IPS-11a (cell line): ENCODE results near the gene FAM240A.

ENCODE experiments used
- H3K4me3 ChIP-seq: one replicate; pipeline ENCODE4 v1.5.1; 2013; ENCODE audit warnings: low read depth, low read length, control low read depth

Gene FAM240A

DNA sequence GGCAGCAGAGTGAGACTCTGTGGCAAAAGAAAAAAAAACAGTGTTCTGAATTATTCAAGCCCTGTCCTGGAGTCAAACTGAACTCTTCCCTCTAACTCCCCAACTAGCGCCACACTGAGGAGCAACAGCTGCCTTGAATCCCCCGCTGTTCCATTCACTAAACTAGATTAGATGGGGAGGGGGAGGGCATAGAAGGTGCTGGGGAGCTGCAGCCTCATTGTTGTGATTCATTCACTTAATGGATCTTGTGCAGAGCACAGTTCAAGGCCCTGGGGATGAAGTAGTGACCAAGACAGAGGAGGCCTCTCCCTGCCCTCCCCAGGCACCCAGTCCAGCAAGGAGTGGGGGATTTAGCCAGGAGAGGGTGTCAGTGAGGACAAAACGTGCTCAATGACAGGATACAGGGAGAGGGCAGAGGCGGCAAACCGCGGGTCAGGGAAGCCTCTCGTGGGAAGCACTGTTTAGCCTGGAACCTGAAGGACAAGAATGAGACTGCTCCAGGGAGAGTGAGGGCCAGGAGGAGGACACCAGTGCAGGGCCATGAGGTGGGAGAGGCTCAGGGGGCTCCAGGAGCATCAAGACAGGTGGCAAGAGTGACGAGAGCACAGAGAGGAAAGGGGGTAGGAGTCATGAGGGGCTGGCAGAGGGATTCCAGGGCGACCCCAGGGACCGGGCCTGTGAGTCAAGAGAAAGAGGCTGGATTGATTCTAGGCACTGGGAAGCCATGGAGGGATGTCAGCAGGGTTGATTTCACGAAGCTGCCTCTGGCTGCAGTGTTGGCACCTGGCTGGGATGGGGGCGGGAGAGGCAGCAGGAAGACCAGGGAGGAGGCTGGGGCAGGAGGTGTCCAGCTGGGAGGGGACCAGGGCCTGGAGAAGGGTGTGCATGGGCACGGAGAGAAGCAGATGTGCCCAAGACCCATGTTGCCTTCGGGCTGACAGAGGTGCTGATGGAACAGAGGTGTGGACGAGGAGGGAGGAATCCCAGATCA, 49.7 kb downstream of the FAM240A start:
- no peak overlapping the region for H3K4me3 ChIP-seq

- H3K4me3 ChIP-seq = no peak overlapping the region
Observed at GRCh38 chr3:46662771-46663551, 50.6 kb downstream of the FAM240A start.

DNA sequence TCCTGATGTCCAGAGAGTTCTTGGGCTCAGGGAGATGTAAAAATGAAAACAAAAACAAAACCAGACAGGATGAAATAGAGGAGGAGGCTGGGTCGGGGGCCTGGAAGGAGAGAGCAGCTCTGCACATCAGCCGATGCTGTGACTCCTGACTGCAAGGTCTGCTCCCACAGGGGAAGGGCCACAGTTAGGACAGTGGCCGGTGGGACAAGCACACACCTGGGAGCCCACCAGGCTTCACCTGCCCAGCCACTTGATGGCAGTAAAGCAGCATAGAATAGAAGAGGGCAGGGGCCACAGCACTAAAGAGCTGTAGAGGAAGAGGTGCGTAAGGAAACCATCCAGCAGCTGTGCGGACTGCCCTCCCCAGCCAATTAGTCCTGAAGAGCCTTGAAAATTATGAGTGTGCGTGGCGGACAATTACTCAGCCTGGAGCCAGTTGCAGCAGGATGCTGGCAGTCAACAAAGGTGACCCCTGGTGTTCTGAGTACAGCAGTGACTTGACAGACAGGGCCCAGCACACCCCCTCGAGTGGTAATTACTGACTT, 51.3 kb downstream of the FAM240A start:
- H3K4me3 ChIP-seq = no peak overlapping the region

DNA sequence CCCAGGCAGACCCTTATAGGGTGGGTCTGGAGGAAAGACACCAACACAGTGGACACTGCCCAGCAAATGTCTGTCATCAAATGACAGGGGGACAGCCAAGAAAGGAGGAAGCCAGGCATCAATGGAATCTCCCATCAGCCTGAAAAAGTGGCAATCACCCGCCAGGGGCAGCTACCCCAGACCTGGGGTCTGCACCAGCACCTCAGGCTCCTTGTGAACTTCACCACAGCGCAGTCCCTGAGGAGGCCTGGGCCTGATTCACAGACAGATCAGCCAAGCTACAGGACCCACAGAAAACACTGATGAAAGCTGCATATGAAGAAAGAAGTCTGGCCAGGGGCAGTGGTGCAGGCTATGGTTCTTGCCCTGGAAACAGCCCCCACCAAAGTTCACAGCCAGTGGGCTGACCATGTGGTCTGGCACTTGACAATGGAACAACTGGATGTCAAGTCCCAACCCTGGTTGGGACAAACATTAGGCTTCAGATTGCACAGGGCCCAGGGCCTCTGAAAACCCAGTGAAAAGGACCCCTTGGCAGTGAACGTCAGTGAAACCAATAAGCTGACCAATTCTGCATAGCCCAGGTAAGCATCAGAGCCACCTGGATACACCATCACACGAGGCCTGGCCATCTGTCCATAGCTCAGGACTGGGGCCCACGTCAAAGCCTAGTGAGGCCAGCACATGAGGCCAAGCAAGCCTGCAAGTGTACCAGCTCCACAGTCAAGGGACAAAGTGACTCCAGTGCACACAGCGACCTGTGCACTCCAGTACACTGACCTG, 52.1 kb downstream of the FAM240A start:
- no peak overlapping the region for H3K4me3 ChIP-seq

DNA sequence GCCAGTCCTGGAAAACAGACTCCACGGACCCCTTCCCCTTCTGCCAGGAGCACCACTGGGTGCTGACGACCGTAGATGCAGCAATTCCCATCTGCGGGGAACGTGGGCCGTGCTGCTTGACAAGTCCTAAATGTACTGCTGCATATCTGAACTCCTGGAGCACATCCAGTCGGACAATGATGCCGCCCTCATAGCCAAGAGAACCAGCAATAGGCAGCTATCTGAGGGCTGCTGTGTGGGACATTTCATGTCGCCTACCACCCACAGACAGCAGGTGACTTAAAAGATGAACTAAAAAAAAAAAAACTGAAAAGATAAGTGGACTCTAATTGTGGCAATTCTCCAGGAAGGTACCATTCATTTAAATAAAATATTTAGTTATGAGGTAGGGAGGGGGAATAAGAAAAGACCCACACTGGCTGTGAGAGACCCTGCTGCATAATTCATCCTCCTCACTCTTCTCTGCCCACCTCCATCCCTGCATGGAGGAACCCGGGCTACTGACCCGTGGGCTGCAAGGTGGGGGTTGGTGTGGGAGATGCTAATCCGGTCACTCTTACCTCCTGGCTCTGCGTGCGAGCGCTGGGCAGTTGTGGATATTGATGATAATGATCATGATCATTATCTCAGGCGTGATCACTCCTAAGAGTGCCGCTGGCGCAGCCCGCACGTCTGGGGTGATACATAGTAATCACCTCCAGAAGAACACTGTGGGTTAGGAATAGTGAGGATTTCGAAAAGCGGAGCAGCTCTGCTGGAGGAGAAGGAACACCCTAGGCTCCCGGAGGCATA, 52.8 kb downstream of the FAM240A start:
- no peak overlapping the region for H3K4me3 ChIP-seq

DNA sequence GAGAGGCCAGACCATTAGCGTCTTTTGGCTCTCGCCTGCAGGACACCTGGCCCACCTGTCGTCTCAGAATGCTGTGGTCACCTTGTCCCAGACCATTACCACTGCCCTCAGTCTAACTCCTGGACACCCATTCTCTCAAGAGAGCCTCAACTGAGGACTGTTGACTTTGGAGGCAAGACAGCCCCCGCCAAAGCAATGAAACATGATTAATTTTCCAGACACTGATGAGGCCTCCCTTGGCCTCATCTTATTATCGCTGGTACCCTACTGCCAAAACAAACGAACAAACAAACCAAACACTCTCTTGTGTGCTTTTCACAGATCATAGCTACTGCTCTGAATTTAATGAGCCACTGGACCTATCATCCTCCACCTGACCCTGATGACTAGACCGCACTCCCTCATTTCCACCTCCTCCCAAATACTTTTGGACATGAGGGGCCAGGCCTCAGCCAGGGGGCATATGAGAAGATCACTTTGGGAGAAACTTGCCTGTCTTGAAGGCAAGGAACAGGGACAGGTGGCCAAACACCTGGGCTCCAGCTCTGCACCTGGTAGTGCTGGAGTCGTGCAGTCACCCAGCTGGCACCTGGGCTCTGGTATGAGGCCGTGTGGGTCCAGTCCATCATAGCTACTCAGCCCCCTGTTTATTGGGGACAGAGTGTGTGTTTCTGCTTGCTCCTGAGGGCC, 53.6 kb downstream of the FAM240A start:
- H3K4me3 ChIP-seq = no peak overlapping the region

DNA sequence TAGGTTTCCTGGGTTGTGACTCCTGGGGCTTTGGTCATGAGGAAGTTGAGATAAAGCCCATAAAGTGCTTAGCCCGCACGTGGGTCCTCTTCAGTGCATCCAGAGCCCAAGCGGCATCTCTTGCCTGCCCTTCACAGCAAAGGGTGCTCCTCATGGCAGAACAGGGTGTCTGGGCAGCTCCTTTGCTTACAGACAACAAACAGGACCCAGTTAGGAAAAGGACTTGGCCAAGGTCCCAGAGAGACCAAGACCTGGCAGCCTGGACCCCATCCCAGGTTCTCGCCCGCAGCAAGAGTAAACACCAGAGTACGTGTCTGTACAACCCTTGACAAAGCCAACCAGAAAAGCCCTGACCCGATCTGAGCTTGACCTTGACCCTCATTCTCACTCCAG, 54.1 kb downstream of the FAM240A start:
- H3K4me3 ChIP-seq = no peak overlapping the region

- no peak overlapping the region for H3K4me3 ChIP-seq
Observed at GRCh38 chr3:46667061-46667621, 54.8 kb downstream of the FAM240A start.

GRCh38 chr3:46667657-46668056, 55.3 kb downstream of the FAM240A start:
- H3K4me3 ChIP-seq = no peak overlapping the region

- no peak overlapping the region for H3K4me3 ChIP-seq
Observed at GRCh38 chr3:46668116-46668515, 55.8 kb downstream of the FAM240A start.

GRCh38 chr3:46668591-46668990, 56.3 kb downstream of the FAM240A start:
- no peak overlapping the region for H3K4me3 ChIP-seq

DNA sequence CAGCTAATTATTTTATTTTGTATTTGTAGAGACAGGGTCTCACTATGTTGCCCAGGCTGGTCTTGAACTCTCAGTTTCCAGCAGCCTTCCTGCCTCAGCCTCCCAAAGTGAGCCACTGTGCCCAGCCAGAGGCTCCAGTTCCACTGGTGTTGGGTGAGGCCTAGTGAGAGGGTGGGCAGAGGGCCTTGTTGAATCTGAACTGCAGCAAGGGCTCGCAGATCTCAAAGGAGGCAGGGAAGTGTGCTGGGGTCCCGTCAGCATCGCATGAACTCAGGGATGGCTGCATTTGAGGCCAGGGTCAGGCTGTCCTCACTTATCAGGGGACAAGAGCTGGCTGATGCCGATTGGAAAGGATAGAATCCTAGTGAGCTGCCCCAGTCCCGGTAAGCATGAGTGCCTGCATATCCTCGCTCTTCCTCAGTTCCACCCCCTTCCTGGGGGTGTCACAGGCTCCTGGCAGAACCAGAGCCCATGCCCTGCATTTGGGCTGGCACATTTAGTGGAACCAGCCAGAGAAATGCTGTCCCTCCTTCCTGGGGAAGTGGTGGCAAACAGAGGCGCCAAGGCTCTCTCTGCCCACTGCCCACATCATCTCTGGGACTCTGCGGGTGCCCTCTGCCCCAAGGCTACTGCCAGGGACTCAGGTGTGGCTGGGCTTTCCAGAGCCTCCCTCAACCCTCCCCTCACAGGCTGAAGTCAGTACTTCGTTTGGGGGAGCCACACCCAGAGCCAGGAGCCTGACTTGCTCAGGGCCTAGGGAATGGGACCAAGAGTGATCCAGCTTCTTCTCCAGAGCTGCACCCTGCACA, 57.1 kb downstream of the FAM240A start:
- no peak overlapping the region for H3K4me3 ChIP-seq

GRCh38 chr3:46670000-46670890, 57.9 kb downstream of the FAM240A start:
- no peak overlapping the region for H3K4me3 ChIP-seq

DNA sequence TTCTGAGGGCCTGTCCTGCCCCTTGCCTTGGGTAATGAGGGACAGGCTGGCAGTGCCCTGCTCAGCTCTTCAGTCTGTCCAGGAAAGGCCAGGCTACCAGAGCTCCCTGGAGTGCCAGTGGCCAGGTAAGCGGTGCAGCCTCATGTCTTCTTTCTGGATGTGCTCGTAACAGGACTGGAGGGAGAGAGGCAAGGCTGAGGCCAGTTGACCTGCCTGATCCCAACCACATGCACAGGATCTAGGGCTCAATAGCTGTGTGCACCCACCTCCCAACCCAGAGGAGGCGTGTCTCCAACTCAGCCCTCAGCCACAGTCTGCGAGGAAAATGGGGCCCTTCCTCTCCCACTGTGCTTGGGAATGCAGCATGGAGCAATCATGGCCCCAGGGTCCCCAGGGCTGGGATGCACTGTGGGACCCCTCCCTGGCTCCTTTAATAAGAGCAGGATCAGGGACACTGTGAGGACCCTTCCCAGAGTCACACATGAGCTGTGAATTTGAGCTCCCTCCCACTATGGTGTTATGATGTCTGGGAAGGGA, 58.6 kb downstream of the FAM240A start:
- no peak overlapping the region for H3K4me3 ChIP-seq

- H3K4me3 ChIP-seq = no peak overlapping the region
Observed at GRCh38 chr3:46671541-46672348, 59.4 kb downstream of the FAM240A start.

DNA sequence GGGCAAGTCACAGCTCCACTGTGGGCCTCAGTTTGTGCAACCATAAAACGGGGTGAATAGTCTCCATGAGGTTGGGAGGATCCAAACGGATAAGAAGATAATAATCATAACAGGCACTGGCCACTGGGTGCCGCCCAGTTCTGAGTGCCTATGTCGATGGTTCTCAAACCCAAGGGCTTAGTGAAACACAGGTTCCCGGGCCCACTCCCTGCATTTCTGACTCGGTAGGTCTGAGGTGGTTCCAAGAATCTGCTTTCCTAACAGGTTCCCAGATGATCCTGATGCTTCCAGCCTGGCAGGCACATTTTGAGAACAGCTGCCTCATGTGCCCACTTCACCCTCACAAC, 60.0 kb downstream of the FAM240A start:
- H3K4me3 ChIP-seq = no peak overlapping the region
